ENCODE data around the gene FBXL16. TPM values are rescaled to one million over a fixed set of nuclear protein-coding genes. Genes with fewer than 3 reads are reported as not detected.

Gene FBXL16
- total and polyA plus RNA-seq, 9 of the 15 experiments (the other 6 are each of a cell fraction or from before 2014, with no cell fraction given), result 0.21 to 8.2 (median 1.7) TPM

DNA sequence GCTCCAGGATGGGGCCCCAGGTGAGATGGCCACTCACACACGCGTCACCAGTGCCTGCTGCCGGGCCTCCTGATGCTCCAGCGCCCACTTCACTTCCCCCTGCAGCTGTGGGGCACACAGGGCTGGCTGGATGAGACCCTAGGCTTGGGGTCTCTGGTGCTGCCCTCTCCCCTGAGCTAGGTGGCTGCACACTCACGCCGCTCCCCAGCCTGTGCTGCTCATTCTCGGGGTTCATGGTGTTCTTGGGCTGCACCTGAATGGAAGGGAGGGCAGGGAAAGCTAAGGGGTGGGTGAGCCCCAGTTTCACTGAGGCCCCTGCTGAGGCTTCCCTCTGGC lies 19.4 kb upstream of the FBXL16 start:
- H3K4me3 ChIP-seq, result no peak overlapping the region
- 70% methylated on average over 4 of the region's 7 CpGs for WGBS (ENCODE audit: insufficient coverage, low coverage, missing lambda C conversion rate)
- H2AFZ ChIP-seq (ENCODE audit: low read depth, low read length), result no peak overlapping the region
- intact Hi-C loops (cut with micrococcal nuclease) (no loop called here), in situ Hi-C loops (cut with MboI) (no loop called here)
- H3K9me3 ChIP-seq (replicated peaks; ENCODE audit: control insufficient read depth, insufficient read depth, low read depth, low read length), result no peaks in the 10 kb centered on the region
- POLR2A ChIA-PET, result interaction anchor here (0.5 to 4.5 kb wide), 6 partner anchors 9 to 47 kb away, joined by 3 to 25 read pairs (median 3); partner anchors contain the start of genes CIAO3 and METRN
- FAIRE-seq (no peak), DNase-seq (ENCODE audit: extremely low read depth in 1 of 4, low spot score in 3 of 4) (no peak), ATAC-seq (no peak)
- peaks cover 57% of the 10 kb centered on the region for H3K79me2 ChIP-seq (ENCODE audit: control insufficient read depth, insufficient read depth, low read length)
- CTCF ChIA-PET (ENCODE audit: low intra/inter-chr PET ratio), result no interaction called here
- H3K27ac ChIP-seq (ENCODE audit: extremely low read depth, low read depth, low read length), result no peak overlapping the region
- H3K9ac ChIP-seq (ENCODE audit: insufficient read depth in 1 of 2, low read depth in 2 of 2, low read length in 2 of 2), result peak overlapping the region in 1 of 2 experiments; percentile 59; a peak in 2 of 4 replicates
- no peaks in the 10 kb centered on the region; the same call in 1 of the 2 replicates for H4K20me1 ChIP-seq (replicated peaks; ENCODE audit: control insufficient read depth, insufficient read depth, low read length)
- peaks cover 15 to 97% of the 10 kb centered on the region in 2 experiments for H3K4me1 ChIP-seq (replicated peaks in 1 of 2; ENCODE audit: control insufficient read depth in 2 of 2, insufficient read depth in 2 of 2, low read length in 2 of 2)
- no TSS peak for BruUV-seq (replicated peaks)
- peaks cover 21% of the 10 kb centered on the region; the same call in 1 of the 3 replicates for H3K36me3 ChIP-seq (ENCODE audit: control insufficient read depth, insufficient read depth, low read length)
- H3K27me3 ChIP-seq (ENCODE audit: control insufficient read depth in 2 of 2, insufficient read depth in 2 of 2, low read length in 2 of 2), result no peaks in the 10 kb centered on the region
- H3K4me2 ChIP-seq (ENCODE audit: insufficient read depth, low read length), result no peak overlapping the region
- H3K9me1 ChIP-seq (ENCODE audit: control insufficient read depth, insufficient read depth, low read length), result no peaks in the 10 kb centered on the region
- TF ChIP-seq SNRNP70 (optimal IDR thresholded peaks at IDR 0.05; ENCODE audit: low read depth, low read length), result peak; percentile 53
- TF ChIP-seq POLR2G (IDR thresholded peaks at IDR 0.05; ENCODE audit: low read depth, low read length), result peak; percentile 59
- TF ChIP-seq, protein P1, sequence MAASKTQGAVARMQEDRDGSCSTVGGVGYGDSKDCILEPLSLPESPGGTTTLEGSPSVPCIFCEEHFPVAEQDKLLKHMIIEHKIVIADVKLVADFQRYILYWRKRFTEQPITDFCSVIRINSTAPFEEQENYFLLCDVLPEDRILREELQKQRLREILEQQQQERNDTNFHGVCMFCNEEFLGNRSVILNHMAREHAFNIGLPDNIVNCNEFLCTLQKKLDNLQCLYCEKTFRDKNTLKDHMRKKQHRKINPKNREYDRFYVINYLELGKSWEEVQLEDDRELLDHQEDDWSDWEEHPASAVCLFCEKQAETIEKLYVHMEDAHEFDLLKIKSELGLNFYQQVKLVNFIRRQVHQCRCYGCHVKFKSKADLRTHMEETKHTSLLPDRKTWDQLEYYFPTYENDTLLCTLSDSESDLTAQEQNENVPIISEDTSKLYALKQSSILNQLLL (CRISPR knock-in tag; IDR thresholded peaks at IDR 0.05; ENCODE audit: borderline replicate concordance), result no peak
- TF ChIP-seq, protein P2, sequence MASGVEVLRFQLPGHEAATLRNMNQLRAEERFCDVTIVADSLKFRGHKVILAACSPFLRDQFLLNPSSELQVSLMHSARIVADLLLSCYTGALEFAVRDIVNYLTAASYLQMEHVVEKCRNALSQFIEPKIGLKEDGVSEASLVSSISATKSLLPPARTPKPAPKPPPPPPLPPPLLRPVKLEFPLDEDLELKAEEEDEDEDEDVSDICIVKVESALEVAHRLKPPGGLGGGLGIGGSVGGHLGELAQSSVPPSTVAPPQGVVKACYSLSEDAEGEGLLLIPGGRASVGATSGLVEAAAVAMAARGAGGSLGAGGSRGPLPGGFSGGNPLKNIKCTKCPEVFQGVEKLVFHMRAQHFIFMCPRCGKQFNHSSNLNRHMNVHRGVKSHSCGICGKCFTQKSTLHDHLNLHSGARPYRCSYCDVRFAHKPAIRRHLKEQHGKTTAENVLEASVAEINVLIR (CRISPR knock-in tag; IDR thresholded peaks at IDR 0.05), result no peak
- no peak for TF ChIP-seq HDAC8 (tag; IDR thresholded peaks at IDR 0.05)
- no peak for TF ChIP-seq HDAC1 (IDR thresholded peaks at IDR 0.05)
- TF ChIP-seq, protein P3, sequence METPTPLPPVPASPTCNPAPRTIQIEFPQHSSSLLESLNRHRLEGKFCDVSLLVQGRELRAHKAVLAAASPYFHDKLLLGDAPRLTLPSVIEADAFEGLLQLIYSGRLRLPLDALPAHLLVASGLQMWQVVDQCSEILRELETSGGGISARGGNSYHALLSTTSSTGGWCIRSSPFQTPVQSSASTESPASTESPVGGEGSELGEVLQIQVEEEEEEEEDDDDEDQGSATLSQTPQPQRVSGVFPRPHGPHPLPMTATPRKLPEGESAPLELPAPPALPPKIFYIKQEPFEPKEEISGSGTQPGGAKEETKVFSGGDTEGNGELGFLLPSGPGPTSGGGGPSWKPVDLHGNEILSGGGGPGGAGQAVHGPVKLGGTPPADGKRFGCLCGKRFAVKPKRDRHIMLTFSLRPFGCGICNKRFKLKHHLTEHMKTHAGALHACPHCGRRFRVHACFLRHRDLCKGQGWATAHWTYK (CRISPR knock-in tag; IDR thresholded peaks at IDR 0.05), result no peak

Data from K562 (cell line).